Gastroesophageal sphincter (tissue), 4 donors: Measurements from ENCODE around the gene NOL6. TPM values are rescaled to one million over a fixed set of nuclear protein-coding genes. Genes with fewer than 3 reads are reported as not detected.

Experiments
- ATAC-seq: fragments of 150-250 bp; one replicate; pipeline ENCODE4 v1.9.1; 2016; ENCODE audit warnings: mild to moderate bottlenecking, moderate library complexity
- H3K27ac ChIP-seq, 4 donors: fragments of 200-600 bp; sonication (generic) in 3 of 4; 1 replicate in 3 of 4; 2 replicates in 1 of 4; pipeline ENCODE4 v1.5.1; 2016 to 2019
- H3K27me3 ChIP-seq: fragments of 200-600 bp; sonication (generic); one replicate; pipeline ENCODE4 v1.5.1; 2019
- H3K36me3 ChIP-seq, 2 donors: fragments of 200-600 bp; sonication (generic); one replicate each; pipeline ENCODE4 v1.5.1; 2019; ENCODE audit warnings: control low read depth in 1 of 2
- H3K4me1 ChIP-seq, 3 donors: fragments of 200-600 bp; sonication (generic); 1 replicate in 2 of 3; 2 replicates in 1 of 3; pipeline ENCODE4 v1.5.1; 2016 to 2019; ENCODE audit warnings: control low read depth in 2 of 3
- H3K4me3 ChIP-seq, 2 donors: fragments of 200-600 bp; sonication (generic); one replicate each; pipeline ENCODE4 v1.5.1; 2019; ENCODE audit warnings: mild to moderate bottlenecking in 1 of 2, moderate library complexity in 1 of 2
- H3K9me3 ChIP-seq, 3 donors: fragments of 200-600 bp; sonication (generic); one replicate each; pipeline ENCODE4 v1.5.1; 2017 to 2019; ENCODE audit warnings: control low read depth in 2 of 3
- EP300 ChIP-seq: sonication (generic); formaldehyde crosslinking; IDR thresholded peaks from one replicate; pipeline ENCODE4 v1.6.1; 2017; ENCODE audit warnings: antibody characterized with exemption, mild to moderate bottlenecking
- POLR2A ChIP-seq, 2 donors: fragments of 450-650 bp; IDR thresholded peaks; one replicate each; pipeline ENCODE4 v1.6.1; 2017; ENCODE audit warnings: antibody characterized with exemption in 2 of 2, mild to moderate bottlenecking in 2 of 2, moderate library complexity in 1 of 2
- POLR2AphosphoS5 ChIP-seq: sonication (generic); formaldehyde crosslinking; IDR thresholded peaks from one replicate; pipeline ENCODE4 v1.6.1; 2017; ENCODE audit warnings: antibody characterized with exemption
- WGBS, 2 donors: methylation state at CpG; one replicate each; pipeline ENCODE4 v1.1.5; 2018; ENCODE audit warnings: low coverage in 1 of 2; 5-methylcytosine and 5-hydroxymethylcytosine counted together
- total RNA-seq, 4 donors: library from RNA; depleted of rRNA; stranded (reverse); fragments of >200 nt; gene quantifications; one replicate each; pipeline ENCODE4 v1.1.0, GENCODE V29; 2016
- TF ChIP-seq, protein P1 (sequence below), 4 experiments: fragments of 200-600 bp in 2 of 4; fragments of 450-650 bp in 2 of 4; sonication (generic) in 1 of 4; IDR thresholded peaks; one replicate each; pipeline ENCODE4 v1.5.1; 2017 to 2019; ENCODE audit warnings: antibody characterized with exemption in 4 of 4, mild to moderate bottlenecking in 2 of 4, moderate library complexity in 2 of 4

NOL6 gene
- total RNA-seq, 4 donors from 2014 or later = 9.0 to 21.4 (median 16.1) TPM

DNA sequence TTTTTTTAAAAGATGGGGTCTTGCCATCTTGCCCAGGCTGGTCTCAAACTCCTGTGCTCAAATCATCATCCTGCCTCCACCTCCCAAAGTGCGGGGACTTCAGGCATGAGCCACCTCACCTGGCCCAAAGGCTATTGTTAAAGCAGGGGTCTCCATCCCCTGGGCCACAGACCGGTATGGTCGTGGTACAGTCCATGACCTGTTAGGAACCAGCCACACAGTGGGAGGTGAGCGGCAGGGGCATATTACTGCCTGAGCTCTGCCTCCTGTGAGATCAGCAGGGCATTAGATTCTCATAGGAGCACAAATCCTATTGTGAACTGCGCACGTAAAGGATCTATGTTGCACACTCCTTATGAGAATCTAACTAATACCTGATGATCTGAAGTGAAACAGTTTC is 7.3 kb upstream of the NOL6 start:
- Histone ChIP-seq H3K4me1 (no peaks in the 10 kb centered on the region), H3K36me3 (peaks cover 0 to 7% of the 10 kb centered on the region in 2 donors), H3K27ac (no peak overlapping the region), H3K27me3 (no peaks in the 10 kb centered on the region), H3K9me3 (no peaks in the 10 kb centered on the region), H3K4me3 (no peak overlapping the region)
- no peak for ATAC-seq
- no peak for TF ChIP-seq POLR2A (IDR thresholded peaks at IDR 0.05)
- TF ChIP-seq, protein P1, sequence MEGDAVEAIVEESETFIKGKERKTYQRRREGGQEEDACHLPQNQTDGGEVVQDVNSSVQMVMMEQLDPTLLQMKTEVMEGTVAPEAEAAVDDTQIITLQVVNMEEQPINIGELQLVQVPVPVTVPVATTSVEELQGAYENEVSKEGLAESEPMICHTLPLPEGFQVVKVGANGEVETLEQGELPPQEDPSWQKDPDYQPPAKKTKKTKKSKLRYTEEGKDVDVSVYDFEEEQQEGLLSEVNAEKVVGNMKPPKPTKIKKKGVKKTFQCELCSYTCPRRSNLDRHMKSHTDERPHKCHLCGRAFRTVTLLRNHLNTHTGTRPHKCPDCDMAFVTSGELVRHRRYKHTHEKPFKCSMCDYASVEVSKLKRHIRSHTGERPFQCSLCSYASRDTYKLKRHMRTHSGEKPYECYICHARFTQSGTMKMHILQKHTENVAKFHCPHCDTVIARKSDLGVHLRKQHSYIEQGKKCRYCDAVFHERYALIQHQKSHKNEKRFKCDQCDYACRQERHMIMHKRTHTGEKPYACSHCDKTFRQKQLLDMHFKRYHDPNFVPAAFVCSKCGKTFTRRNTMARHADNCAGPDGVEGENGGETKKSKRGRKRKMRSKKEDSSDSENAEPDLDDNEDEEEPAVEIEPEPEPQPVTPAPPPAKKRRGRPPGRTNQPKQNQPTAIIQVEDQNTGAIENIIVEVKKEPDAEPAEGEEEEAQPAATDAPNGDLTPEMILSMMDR (IDR thresholded peaks at IDR 0.05) = no peak
- TF ChIP-seq EP300 = no peak
- TF ChIP-seq POLR2AphosphoS5 = no peak
- 89 to 93% methylated on average over 1 to 3 of the region's 6 CpGs for WGBS, 2 donors

DNA sequence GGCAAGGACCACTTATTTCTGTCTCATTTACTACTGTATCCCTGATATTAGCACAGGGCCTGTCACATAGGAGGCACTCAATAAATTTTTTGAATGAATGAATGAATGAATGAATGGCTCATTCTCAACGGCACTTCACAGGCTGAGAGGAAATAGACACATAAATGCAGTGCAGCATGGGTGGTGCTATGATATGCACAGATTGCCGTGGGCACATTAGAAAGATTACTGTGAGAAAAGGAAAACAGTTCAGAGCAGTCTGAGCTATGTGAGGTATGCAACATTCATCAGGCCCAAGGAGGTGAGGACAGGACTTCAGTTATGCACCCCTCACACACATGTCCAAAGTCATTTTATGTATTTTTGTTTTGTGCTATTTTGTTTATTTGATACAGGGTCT is 6.4 kb upstream of the NOL6 start:
- WGBS, 2 donors = 56 to 80% methylated on average over 2 of the region's 2 CpGs
- H3K27me3 ChIP-seq = no peaks in the 10 kb centered on the region
- TF ChIP-seq, protein P1 (IDR thresholded peaks at IDR 0.05) = no peak
- TF ChIP-seq POLR2AphosphoS5 (no peak), EP300 (no peak), POLR2A (IDR thresholded peaks at IDR 0.05) (no peak)
- no peak overlapping the region for H3K27ac ChIP-seq
- no peaks in the 10 kb centered on the region for H3K4me1 ChIP-seq
- no peaks in the 10 kb centered on the region for H3K9me3 ChIP-seq
- H3K36me3 ChIP-seq = peaks cover 0 to 7% of the 10 kb centered on the region in 2 donors
- no peak for ATAC-seq
- no peak overlapping the region for H3K4me3 ChIP-seq

- 85% methylated on average over 6 to 8 of the region's 10 CpGs for WGBS, 2 donors
- no peak for ATAC-seq
- Histone ChIP-seq H3K27ac (no peak overlapping the region), H3K36me3 (peaks cover 0 to 17% of the 10 kb centered on the region in 2 donors), H3K27me3 (no peaks in the 10 kb centered on the region), H3K4me1 (peaks cover 0 to 24% (median 12%) of the 10 kb centered on the region in 3 donors), H3K9me3 (no peaks in the 10 kb centered on the region), H3K4me3 (no peak overlapping the region)
- TF ChIP-seq POLR2AphosphoS5 = no peak
- no peak for TF ChIP-seq POLR2A (IDR thresholded peaks at IDR 0.05)
- TF ChIP-seq, protein P1 (IDR thresholded peaks at IDR 0.05) = no peak
- no peak for TF ChIP-seq EP300
Measured at GRCh38 chr9:33476503-33476902, 2.8 kb upstream of the NOL6 start.

GRCh38 chr9:33475357-33475756 is 1.6 kb upstream of the NOL6 start:
- no peak overlapping the region for H3K4me3 ChIP-seq
- no peak for ATAC-seq
- no peak overlapping the region for H3K27ac ChIP-seq
- H3K9me3 ChIP-seq = no peaks in the 10 kb centered on the region
- H3K4me1 ChIP-seq = peaks cover 0 to 24% (median 12%) of the 10 kb centered on the region in 3 donors
- H3K36me3 ChIP-seq = peaks cover 0 to 29% of the 10 kb centered on the region in 2 donors
- 100% methylated on average over 1 of the region's 1 CpG for WGBS, 2 donors
- TF ChIP-seq EP300 = no peak
- TF ChIP-seq POLR2AphosphoS5 = no peak
- TF ChIP-seq POLR2A (IDR thresholded peaks at IDR 0.05) = no peak
- TF ChIP-seq, protein P1 (IDR thresholded peaks at IDR 0.05) = no peak
- no peaks in the 10 kb centered on the region for H3K27me3 ChIP-seq

GRCh38 chr9:33472881-33473615 is 676 bp downstream of the NOL6 start:
- H3K27ac ChIP-seq = peak overlapping the region; percentile 12 to 77 (median 74)
- no peaks in the 10 kb centered on the region for H3K27me3 ChIP-seq
- ATAC-seq = no peak
- H3K36me3 ChIP-seq = peaks cover 0 to 45% of the 10 kb centered on the region in 2 donors
- no peaks in the 10 kb centered on the region for H3K9me3 ChIP-seq
- TF ChIP-seq EP300 (no peak), POLR2A (IDR thresholded peaks at IDR 0.05) (no peak), POLR2AphosphoS5 (no peak)
- TF ChIP-seq, protein P1 (IDR thresholded peaks at IDR 0.05) = no peak
- H3K4me1 ChIP-seq = peaks cover 0 to 24% (median 12%) of the 10 kb centered on the region in 3 donors
- 8 to 22% methylated on average over 6 to 7 of the region's 18 CpGs for WGBS, 2 donors
- H3K4me3 ChIP-seq = peak overlapping the region; percentile 67 to 84
